A549 (cell line): ENCODE results near the gene COG8. TPM values are rescaled to one million over a fixed set of nuclear protein-coding genes. Genes with fewer than 3 reads are reported as not detected.

Experiments used
- ATAC-seq, 2 experiments: fragments of 200-7000 bp in 1 of 2; fragments of >200 bp in 1 of 2; cut with Nextera tagmentation in 1 of 2; cut with Tn5 transposase in 1 of 2; 3 replicates each; pipeline versions ENCODE4 v1.8.0 to v1.9.1; 2018 to 2020; ENCODE audit warnings: mild to moderate bottlenecking in 1 of 2, moderate library complexity in 1 of 2
- CTCF ChIA-PET: fragments of 300-600 bp; sonication (Branson Sonifier 250); formaldehyde crosslinking; extraction: SDS; loops from one replicate; lab custom pipeline; 2021; ENCODE audit warnings: antibody characterized with exemption, inconsistent platforms; lab: Yijun Ruan, JAX
- POLR2A ChIA-PET: fragments of 350-600 bp; formaldehyde crosslinking; extraction: SDS; loops from one replicate; lab custom pipeline; 2021; ENCODE audit warnings: antibody characterized with exemption, inconsistent platforms; lab: Yijun Ruan, JAX
- DNase-seq, 2 experiments: peaks; one replicate each; pipeline versions ENCODE4 v3.0.0 to v3.0.0-alpha.2; 2011 to 2016; ENCODE audit warnings: low read depth in 1 of 2, low spot score in 1 of 2
- FAIRE-seq: peaks from 2 replicates; lab custom pipeline; 2011; peaks lifted over from hg19 to GRCh38; lab: Jason Lieb, UNC
- H3K27ac ChIP-seq, 2 experiments: fragments of >200 bp; sonication (Bioruptor Twin); formaldehyde crosslinking; 3 replicates each; pipeline ENCODE4 v1.5.1; 2016 to 2017
- H3K4me1 ChIP-seq: fragments of >200 bp; sonication (Bioruptor Twin); formaldehyde crosslinking; 3 replicates; pipeline ENCODE4 v1.6.1; 2016
- H3K4me2 ChIP-seq: fragments of >200 bp; sonication (Bioruptor Twin); formaldehyde crosslinking; 3 replicates; pipeline ENCODE4 v1.6.1; 2016
- H3K4me3 ChIP-seq: fragments of >200 bp; sonication (Bioruptor Twin); formaldehyde crosslinking; 3 replicates; pipeline ENCODE4 v1.5.1; 2016
- H3K9me3 ChIP-seq: fragments of >200 bp; sonication (Bioruptor Twin); formaldehyde crosslinking; 3 replicates; pipeline ENCODE4 v1.6.1; 2016
- ATOH8 ChIP-seq: fragments of 250-450 bp; sonication (Bioruptor Pico); IDR thresholded peaks from 2 replicates; pipeline ENCODE4 v1.5.0; 2020; ENCODE audit warnings: low read depth, mild to moderate bottlenecking, moderate library complexity
- CBX2 ChIP-seq: fragments of 200-600 bp; sonication (generic); IDR thresholded peaks from 2 replicates; pipeline ENCODE4 v1.6.1; 2016; ENCODE audit warnings: low read depth, mild to moderate bottlenecking, borderline replicate concordance
- CBX8 ChIP-seq: fragments of 200-600 bp; sonication (generic); IDR thresholded peaks from 2 replicates; pipeline ENCODE4 v1.6.1; 2016
- CHD2 ChIP-seq: fragments of 150-350 bp; IDR thresholded peaks from 2 replicates; pipeline ENCODE4 v1.6.1; 2014; ENCODE audit warnings: low read length; ENCODE audit not compliant: partially characterized antibody
- EHF ChIP-seq: fragments of 250-450 bp; sonication (Bioruptor Pico); IDR thresholded peaks from 2 replicates; pipeline ENCODE4 v1.5.0; 2020; ENCODE audit warnings: mild to moderate bottlenecking
- EHMT2 ChIP-seq: fragments of 200-600 bp; sonication (generic); IDR thresholded peaks from 2 replicates; pipeline ENCODE4 v1.6.1; 2016; ENCODE audit warnings: antibody characterized with exemption, low read depth, mild to moderate bottlenecking, moderate library complexity
- EP300 ChIP-seq, 2 experiments: fragments of >200 bp; sonication (Bioruptor Twin); formaldehyde crosslinking; IDR thresholded peaks; 2 replicates in 1 of 2; 3 replicates in 1 of 2; pipeline ENCODE4 v1.6.1; 2016 to 2017
- ESRRA ChIP-seq: fragments of 150-350 bp; IDR thresholded peaks from 2 replicates; pipeline ENCODE4 v1.6.1; 2014; ENCODE audit warnings: mild to moderate bottlenecking, low read length, borderline replicate concordance
- FOSL2 ChIP-seq, 2 experiments: fragments of 450-650 bp in 1 of 2; fragments of >200 bp in 1 of 2; sonication (Bioruptor Twin) in 1 of 2; formaldehyde crosslinking; IDR thresholded peaks; 2 replicates each; pipeline versions ENCODE4 v1.5.0 to v1.6.1; 2016 to 2020; ENCODE audit warnings: mild to moderate bottlenecking in 1 of 2, moderate library complexity in 1 of 2
- FOXS1 ChIP-seq: fragments of 250-450 bp; sonication (Bioruptor Pico); IDR thresholded peaks from 2 replicates; pipeline ENCODE4 v1.5.0; 2020; ENCODE audit warnings: mild to moderate bottlenecking, moderate library complexity
- GATA3 ChIP-seq: IDR thresholded peaks from 2 replicates; pipeline ENCODE4 v1.6.1; 2012; ENCODE audit warnings: borderline replicate concordance
- HEYL ChIP-seq: fragments of 250-450 bp; sonication (Bioruptor Pico); IDR thresholded peaks from 2 replicates; pipeline ENCODE4 v1.8.0; 2021; ENCODE audit warnings: mild to moderate bottlenecking, moderate library complexity
- HOXB13 ChIP-seq: fragments of 250-450 bp; sonication (Bioruptor Pico); IDR thresholded peaks from 2 replicates; pipeline ENCODE4 v1.5.0; 2020; ENCODE audit warnings: low read depth, mild to moderate bottlenecking, moderate library complexity
- JUNB ChIP-seq: fragments of >200 bp; sonication (Bioruptor Twin); formaldehyde crosslinking; IDR thresholded peaks from 2 replicates; pipeline ENCODE4 v1.6.1; 2016
- KDM1A ChIP-seq: fragments of 200-600 bp; sonication (generic); IDR thresholded peaks from 2 replicates; pipeline ENCODE4 v1.6.1; 2016; ENCODE audit warnings: low read depth, mild to moderate bottlenecking
- KDM5A ChIP-seq: fragments of 200-600 bp; sonication (generic); IDR thresholded peaks from 2 replicates; pipeline ENCODE4 v1.6.1; 2016; ENCODE audit warnings: antibody characterized with exemption, mild to moderate bottlenecking
- NFE2L2 ChIP-seq: fragments of 150-350 bp; conservative IDR thresholded peaks from 2 replicates; pipeline ENCODE4 v1.6.1; 2014; ENCODE audit warnings: low read length
- PHF8 ChIP-seq: fragments of 200-600 bp; sonication (generic); IDR thresholded peaks from 2 replicates; pipeline ENCODE4 v1.6.1; 2016; ENCODE audit warnings: low read depth, mild to moderate bottlenecking, antibody characterized with exemption, moderate library complexity, borderline replicate concordance
- RARB ChIP-seq: fragments of 250-450 bp; sonication (Bioruptor Pico); IDR thresholded peaks from 2 replicates; pipeline ENCODE4 v1.8.0; 2021; ENCODE audit warnings: mild to moderate bottlenecking, moderate library complexity
- RCOR1 ChIP-seq: fragments of 150-350 bp; IDR thresholded peaks from 2 replicates; pipeline ENCODE4 v1.6.1; 2014; ENCODE audit warnings: antibody characterized with exemption, low read length, low read depth
- SREBF2 ChIP-seq: fragments of 450-650 bp; IDR thresholded peaks from 2 replicates; pipeline ENCODE4 v1.6.1; 2014; ENCODE audit warnings: mild to moderate bottlenecking, moderate library complexity
- ZNF302 ChIP-seq: fragments of 250-450 bp; sonication (Bioruptor Pico); IDR thresholded peaks from 2 replicates; pipeline ENCODE4 v1.9.0; 2021; ENCODE audit warnings: inconsistent platforms, mild to moderate bottlenecking, moderate library complexity
- WGBS: methylation state at CpG from one replicate; pipeline ENCODE4 v1.1.6; 2017; ENCODE audit errors: missing lambda C conversion rate; 5-methylcytosine and 5-hydroxymethylcytosine counted together
- polyA plus RNA-seq, 4 experiments: library from polyadenylated mRNA; depleted of rRNA in 3 of 4; stranded (reverse); fragments of >200 nt; fragmentation: RNase III in 1 of 4; extraction: RNeasy Plus Mini Kit Qiagen cat#74134 plus additional on column Dnase treatment in 1 of 4; gene quantifications; 2 replicates in 3 of 4; 3 replicates in 1 of 4; pipeline ENCODE4 v1.2.3, GENCODE V29; 2011 to 2017
- TF ChIP-seq, protein P1 (sequence below): fragments of >200 bp; sonication (Bioruptor Twin); formaldehyde crosslinking; IDR thresholded peaks from 2 replicates; pipeline ENCODE4 v1.6.1; 2016
- TF ChIP-seq, protein P2 (sequence below): fragments of 250-450 bp; sonication (Bioruptor Pico); IDR thresholded peaks from 2 replicates; pipeline ENCODE4 v1.5.0; 2021; ENCODE audit warnings: mild to moderate bottlenecking, moderate library complexity, borderline replicate concordance
- TF ChIP-seq, protein P3 (sequence below): fragments of 450-650 bp; IDR thresholded peaks from 2 replicates; pipeline ENCODE4 v1.6.1; 2014; ENCODE audit warnings: antibody characterized with exemption
- TF ChIP-seq, protein P4 (sequence below): fragments of 200-600 bp; sonication (generic); IDR thresholded peaks from 2 replicates; pipeline ENCODE4 v1.6.1; 2016; ENCODE audit warnings: antibody characterized with exemption, mild to moderate bottlenecking, moderate library complexity
- TF ChIP-seq, protein P5 (sequence below): fragments of >200 bp; sonication (Bioruptor Twin); formaldehyde crosslinking; IDR thresholded peaks from 3 replicates; pipeline ENCODE4 v1.5.1; 2016
- TF ChIP-seq, protein P6 (sequence below): IDR thresholded peaks from 2 replicates; pipeline ENCODE4 v1.6.1; 2012

The COG8 gene
- polyA plus RNA-seq, 2 of the 4 experiments (the other 2 are of a cell fraction) = 21.4 to 24.3 TPM

- H3K4me3 ChIP-seq = no peak overlapping the region
- CTCF ChIA-PET = interaction anchor here (2.2 kb wide), 1 partner anchor 17 kb away, joined by 5 read pairs; the partner anchor contains the start of gene TMED6
- ATAC-seq = no peak
- no peak for TF ChIP-seq ZNF302 (CRISPR knock-in tag)
- TF ChIP-seq ESRRA = no peak
- TF ChIP-seq RARB (CRISPR knock-in tag) = no peak
- no peak for TF ChIP-seq EHF (CRISPR knock-in tag)
- TF ChIP-seq NFE2L2 = no peak
- no peak for TF ChIP-seq CBX8
- TF ChIP-seq GATA3 = no peak
- TF ChIP-seq PHF8 = no peak
- no peak for TF ChIP-seq EP300 (IDR thresholded peaks at IDR 0.05)
- TF ChIP-seq CHD2 = no peak
- TF ChIP-seq, protein P1, sequence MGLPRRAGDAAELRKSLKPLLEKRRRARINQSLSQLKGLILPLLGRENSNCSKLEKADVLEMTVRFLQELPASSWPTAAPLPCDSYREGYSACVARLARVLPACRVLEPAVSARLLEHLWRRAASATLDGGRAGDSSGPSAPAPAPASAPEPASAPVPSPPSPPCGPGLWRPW = no peak
- TF ChIP-seq HOXB13 (CRISPR knock-in tag) = no peak
- TF ChIP-seq, protein P2, sequence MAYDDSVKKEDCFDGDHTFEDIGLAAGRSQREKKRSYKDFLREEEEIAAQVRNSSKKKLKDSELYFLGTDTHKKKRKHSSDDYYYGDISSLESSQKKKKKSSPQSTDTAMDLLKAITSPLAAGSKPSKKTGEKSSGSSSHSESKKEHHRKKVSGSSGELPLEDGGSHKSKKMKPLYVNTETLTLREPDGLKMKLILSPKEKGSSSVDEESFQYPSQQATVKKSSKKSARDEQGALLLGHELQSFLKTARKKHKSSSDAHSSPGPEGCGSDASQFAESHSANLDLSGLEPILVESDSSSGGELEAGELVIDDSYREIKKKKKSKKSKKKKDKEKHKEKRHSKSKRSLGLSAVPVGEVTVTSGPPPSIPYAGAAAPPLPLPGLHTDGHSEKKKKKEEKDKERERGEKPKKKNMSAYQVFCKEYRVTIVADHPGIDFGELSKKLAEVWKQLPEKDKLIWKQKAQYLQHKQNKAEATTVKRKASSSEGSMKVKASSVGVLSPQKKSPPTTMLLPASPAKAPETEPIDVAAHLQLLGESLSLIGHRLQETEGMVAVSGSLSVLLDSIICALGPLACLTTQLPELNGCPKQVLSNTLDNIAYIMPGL = no peak
- TF ChIP-seq, protein P3, sequence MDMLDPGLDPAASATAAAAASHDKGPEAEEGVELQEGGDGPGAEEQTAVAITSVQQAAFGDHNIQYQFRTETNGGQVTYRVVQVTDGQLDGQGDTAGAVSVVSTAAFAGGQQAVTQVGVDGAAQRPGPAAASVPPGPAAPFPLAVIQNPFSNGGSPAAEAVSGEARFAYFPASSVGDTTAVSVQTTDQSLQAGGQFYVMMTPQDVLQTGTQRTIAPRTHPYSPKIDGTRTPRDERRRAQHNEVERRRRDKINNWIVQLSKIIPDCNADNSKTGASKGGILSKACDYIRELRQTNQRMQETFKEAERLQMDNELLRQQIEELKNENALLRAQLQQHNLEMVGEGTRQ = no peak
- no peak for TF ChIP-seq KDM1A
- TF ChIP-seq FOXS1 (CRISPR knock-in tag) = no peak
- no peak for TF ChIP-seq RCOR1
- TF ChIP-seq, protein P4, sequence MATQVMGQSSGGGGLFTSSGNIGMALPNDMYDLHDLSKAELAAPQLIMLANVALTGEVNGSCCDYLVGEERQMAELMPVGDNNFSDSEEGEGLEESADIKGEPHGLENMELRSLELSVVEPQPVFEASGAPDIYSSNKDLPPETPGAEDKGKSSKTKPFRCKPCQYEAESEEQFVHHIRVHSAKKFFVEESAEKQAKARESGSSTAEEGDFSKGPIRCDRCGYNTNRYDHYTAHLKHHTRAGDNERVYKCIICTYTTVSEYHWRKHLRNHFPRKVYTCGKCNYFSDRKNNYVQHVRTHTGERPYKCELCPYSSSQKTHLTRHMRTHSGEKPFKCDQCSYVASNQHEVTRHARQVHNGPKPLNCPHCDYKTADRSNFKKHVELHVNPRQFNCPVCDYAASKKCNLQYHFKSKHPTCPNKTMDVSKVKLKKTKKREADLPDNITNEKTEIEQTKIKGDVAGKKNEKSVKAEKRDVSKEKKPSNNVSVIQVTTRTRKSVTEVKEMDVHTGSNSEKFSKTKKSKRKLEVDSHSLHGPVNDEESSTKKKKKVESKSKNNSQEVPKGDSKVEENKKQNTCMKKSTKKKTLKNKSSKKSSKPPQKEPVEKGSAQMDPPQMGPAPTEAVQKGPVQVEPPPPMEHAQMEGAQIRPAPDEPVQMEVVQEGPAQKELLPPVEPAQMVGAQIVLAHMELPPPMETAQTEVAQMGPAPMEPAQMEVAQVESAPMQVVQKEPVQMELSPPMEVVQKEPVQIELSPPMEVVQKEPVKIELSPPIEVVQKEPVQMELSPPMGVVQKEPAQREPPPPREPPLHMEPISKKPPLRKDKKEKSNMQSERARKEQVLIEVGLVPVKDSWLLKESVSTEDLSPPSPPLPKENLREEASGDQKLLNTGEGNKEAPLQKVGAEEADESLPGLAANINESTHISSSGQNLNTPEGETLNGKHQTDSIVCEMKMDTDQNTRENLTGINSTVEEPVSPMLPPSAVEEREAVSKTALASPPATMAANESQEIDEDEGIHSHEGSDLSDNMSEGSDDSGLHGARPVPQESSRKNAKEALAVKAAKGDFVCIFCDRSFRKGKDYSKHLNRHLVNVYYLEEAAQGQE = no peak
- no peak for TF ChIP-seq EHMT2
- TF ChIP-seq KDM5A = no peak
- no peaks in the 10 kb centered on the region for H3K4me1 ChIP-seq
- no peak for FAIRE-seq
- no peak overlapping the region for H3K27ac ChIP-seq
- H3K9me3 ChIP-seq = no peaks in the 10 kb centered on the region
- DNase-seq = no peak
- WGBS = 96% methylated on average over 4 of the region's 4 CpGs
- POLR2A ChIA-PET = no interaction called here
- no peak overlapping the region for H3K4me2 ChIP-seq
Observed at GRCh38 chr16:69368866-69369265, 29.5 kb upstream of the COG8 start.

GRCh38 chr16:69367980-69368379, 28.6 kb upstream of the COG8 start:
- FAIRE-seq = no peak
- Histone ChIP-seq H3K4me2 (no peak overlapping the region), H3K4me3 (no peak overlapping the region), H3K4me1 (no peaks in the 10 kb centered on the region)
- POLR2A ChIA-PET = interaction anchor here (0.6 kb wide), 1 partner anchor 40 kb away, joined by 6 read pairs; no protein-coding TSS in a partner anchor
- TF ChIP-seq FOSL2 (IDR thresholded peaks at IDR 0.05) (no peak), FOSL2 (CRISPR knock-in tag; IDR thresholded peaks at IDR 0.05) (no peak), JUNB (no peak), CBX2 (no peak), HEYL (CRISPR knock-in tag) (no peak), CBX8 (no peak), ATOH8 (CRISPR knock-in tag) (no peak), FOXS1 (CRISPR knock-in tag) (no peak), PHF8 (no peak), ZNF302 (CRISPR knock-in tag) (no peak), SREBF2 (no peak)
- TF ChIP-seq, protein P5, sequence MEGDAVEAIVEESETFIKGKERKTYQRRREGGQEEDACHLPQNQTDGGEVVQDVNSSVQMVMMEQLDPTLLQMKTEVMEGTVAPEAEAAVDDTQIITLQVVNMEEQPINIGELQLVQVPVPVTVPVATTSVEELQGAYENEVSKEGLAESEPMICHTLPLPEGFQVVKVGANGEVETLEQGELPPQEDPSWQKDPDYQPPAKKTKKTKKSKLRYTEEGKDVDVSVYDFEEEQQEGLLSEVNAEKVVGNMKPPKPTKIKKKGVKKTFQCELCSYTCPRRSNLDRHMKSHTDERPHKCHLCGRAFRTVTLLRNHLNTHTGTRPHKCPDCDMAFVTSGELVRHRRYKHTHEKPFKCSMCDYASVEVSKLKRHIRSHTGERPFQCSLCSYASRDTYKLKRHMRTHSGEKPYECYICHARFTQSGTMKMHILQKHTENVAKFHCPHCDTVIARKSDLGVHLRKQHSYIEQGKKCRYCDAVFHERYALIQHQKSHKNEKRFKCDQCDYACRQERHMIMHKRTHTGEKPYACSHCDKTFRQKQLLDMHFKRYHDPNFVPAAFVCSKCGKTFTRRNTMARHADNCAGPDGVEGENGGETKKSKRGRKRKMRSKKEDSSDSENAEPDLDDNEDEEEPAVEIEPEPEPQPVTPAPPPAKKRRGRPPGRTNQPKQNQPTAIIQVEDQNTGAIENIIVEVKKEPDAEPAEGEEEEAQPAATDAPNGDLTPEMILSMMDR = no peak
- TF ChIP-seq, protein P6, sequence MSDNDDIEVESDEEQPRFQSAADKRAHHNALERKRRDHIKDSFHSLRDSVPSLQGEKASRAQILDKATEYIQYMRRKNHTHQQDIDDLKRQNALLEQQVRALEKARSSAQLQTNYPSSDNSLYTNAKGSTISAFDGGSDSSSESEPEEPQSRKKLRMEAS = no peak
- TF ChIP-seq, all 56 proteins: peak for 0
- no peak for ATAC-seq
- H3K9me3 ChIP-seq = no peaks in the 10 kb centered on the region
- no peak for DNase-seq
- 89% methylated on average over 7 of the region's 7 CpGs for WGBS
- H3K27ac ChIP-seq = no peak overlapping the region
- CTCF ChIA-PET = interaction anchor here (0.6 to 2.2 kb wide), 3 partner anchors 10 to 16 kb away, joined by 3 to 5 read pairs (median 4); partner anchors contain the start of gene TMED6
